ENCODE results near the gene ALKBH6. TPM values are rescaled to one million over a fixed set of nuclear protein-coding genes. Genes with fewer than 3 reads are reported as not detected.

Gene ALKBH6
- total and polyA plus RNA-seq, 8 donors = 8.8 to 187 (median 19.7) TPM

DNA sequence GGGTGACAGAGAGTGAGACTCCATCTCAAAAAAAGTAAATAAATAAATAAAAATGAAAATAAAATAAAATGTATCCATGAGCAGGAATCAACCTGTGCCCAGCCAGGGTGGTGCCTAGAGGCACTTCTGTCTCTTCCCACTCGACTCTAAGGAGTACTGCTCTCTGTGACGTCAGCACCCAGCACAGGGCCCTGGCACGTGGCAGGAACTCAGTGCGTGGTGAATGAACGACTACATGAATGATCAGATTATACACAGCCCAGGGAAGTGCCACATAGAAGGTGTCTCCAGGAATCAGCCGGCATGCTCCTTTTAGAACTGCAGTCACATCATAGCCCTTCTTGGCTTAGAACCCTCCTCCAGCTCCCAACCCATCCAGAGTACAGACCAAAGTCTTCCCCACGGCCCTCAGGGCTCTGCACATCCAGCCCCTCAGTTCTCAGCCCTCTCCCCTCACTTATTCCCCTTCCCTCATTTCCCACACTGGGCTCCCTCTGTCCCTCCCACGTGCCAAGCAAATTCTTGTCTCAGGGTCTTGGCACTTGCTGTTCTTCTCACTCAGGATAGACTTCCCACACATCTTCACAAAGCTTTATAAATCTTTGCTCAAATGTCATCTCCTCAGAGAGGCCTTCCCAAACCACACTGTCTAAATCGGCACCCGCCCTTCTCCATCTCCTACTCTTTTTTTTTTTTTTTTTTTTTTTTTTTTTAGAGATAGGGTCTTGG is 14.5 kb upstream of the ALKBH6 start:
- no peak overlapping the region for H3K4me3 ChIP-seq
- 77 to 86% (median 82%) methylated on average over 10 of the region's 10 CpGs for WGBS, 5 donors
- intact Hi-C loops (cut with DNase I; ENCODE audit: low total_unique reads) = no loop called here
- DNase-seq = no peak
- H3K4me1 ChIP-seq = peaks cover 0 to 25% (median 17%) of the 10 kb centered on the region in 4 donors
- H3K36me3 ChIP-seq = peaks cover 4 to 51% (median 38%) of the 10 kb centered on the region in 4 donors
- no peaks in the 10 kb centered on the region for H3K9me3 ChIP-seq
- no peak for TF ChIP-seq POLR2AphosphoS5 (IDR thresholded peaks at IDR 0.05)
- TF ChIP-seq, protein P1, sequence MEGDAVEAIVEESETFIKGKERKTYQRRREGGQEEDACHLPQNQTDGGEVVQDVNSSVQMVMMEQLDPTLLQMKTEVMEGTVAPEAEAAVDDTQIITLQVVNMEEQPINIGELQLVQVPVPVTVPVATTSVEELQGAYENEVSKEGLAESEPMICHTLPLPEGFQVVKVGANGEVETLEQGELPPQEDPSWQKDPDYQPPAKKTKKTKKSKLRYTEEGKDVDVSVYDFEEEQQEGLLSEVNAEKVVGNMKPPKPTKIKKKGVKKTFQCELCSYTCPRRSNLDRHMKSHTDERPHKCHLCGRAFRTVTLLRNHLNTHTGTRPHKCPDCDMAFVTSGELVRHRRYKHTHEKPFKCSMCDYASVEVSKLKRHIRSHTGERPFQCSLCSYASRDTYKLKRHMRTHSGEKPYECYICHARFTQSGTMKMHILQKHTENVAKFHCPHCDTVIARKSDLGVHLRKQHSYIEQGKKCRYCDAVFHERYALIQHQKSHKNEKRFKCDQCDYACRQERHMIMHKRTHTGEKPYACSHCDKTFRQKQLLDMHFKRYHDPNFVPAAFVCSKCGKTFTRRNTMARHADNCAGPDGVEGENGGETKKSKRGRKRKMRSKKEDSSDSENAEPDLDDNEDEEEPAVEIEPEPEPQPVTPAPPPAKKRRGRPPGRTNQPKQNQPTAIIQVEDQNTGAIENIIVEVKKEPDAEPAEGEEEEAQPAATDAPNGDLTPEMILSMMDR (IDR thresholded peaks at IDR 0.05) = no peak
- TF ChIP-seq POLR2A (IDR thresholded peaks at IDR 0.05) = no peak
- no peak for TF ChIP-seq EP300 (IDR thresholded peaks at IDR 0.05)
- peaks cover 0 to 13% (median 0%) of the 10 kb centered on the region in 3 donors for H3K27me3 ChIP-seq
- no peak overlapping the region for H3K27ac ChIP-seq

DNA sequence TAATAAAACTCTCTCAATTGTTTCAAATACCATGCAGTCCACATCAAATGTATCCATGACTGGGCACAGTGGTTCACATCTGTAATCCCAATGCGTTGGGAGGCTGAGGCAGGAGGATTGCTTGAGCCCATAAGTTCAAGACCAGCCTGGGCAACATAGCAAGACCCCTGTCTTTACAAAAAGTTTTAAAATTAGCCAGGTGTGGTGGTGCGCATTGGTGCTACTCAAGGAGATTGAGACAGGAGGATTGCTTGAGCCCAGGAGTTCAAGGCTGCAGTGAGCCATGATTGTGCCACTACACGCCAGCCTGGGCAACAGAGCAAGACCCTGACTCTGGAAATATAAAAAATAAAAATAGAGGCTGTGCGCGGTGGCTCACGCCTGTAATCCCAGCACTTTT is 13.7 kb upstream of the ALKBH6 start:
- WGBS, 5 donors = 97 to 100% (median 97%) methylated on average over 6 of the region's 6 CpGs
- peaks cover 4 to 59% (median 46%) of the 10 kb centered on the region in 4 donors for H3K36me3 ChIP-seq

DNA sequence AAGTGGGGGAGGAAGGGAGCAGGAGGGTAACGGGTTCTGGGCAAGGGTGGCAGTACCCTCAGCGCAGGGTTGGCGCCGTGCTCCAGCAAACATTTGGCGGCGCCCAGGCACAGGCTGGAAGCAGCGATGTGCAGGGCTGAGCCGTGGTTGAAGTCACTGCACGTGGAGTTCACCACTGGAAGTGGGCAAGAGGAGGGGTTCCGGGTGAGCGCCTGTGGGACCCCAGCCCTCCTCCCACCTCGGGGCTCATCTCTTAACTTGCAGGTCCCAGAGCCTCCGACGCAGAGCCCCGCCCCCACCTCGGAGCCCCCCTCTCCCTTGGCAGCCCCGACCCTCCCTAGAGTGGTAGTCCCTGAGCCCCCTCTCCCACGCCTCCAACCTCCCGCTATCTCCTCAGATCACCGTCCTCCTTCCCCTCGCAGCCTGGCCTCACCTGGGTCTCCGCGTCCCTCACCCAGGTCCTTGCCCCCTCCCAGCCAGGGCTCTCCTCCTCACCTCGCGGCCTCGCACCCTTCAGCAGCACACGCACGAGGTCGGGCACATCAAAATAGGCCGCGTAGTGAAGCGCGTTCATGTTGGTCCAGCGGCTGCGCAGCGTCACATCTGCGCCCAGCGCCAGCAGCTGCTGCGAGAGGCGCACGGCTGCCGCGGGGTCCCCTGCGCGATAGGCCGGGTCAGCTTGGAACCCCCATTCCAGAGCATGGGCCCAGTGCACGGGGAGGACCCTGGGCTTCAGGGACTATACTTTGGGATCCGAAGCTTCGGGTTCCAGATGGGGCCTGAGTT is 12.3 kb upstream of the ALKBH6 start:
- no peak for TF ChIP-seq POLR2A (IDR thresholded peaks at IDR 0.05)
- TF ChIP-seq, protein P1 (IDR thresholded peaks at IDR 0.05) = no peak
- TF ChIP-seq EP300 (IDR thresholded peaks at IDR 0.05) = no peak
- TF ChIP-seq POLR2AphosphoS5 (IDR thresholded peaks at IDR 0.05) = no peak
- intact Hi-C loops (cut with DNase I; ENCODE audit: low total_unique reads) = no loop called here
- Histone ChIP-seq H3K27me3 (no peaks in the 10 kb centered on the region), H3K4me1 (peaks cover 0 to 3% (median 1%) of the 10 kb centered on the region in 4 donors), H3K36me3 (peaks cover 4 to 73% (median 58%) of the 10 kb centered on the region in 4 donors), H3K27ac (no peak overlapping the region), H3K4me3 (no peak overlapping the region), H3K9me3 (no peaks in the 10 kb centered on the region)
- no peak for DNase-seq
- WGBS, 5 donors = 93 to 95% (median 94%) methylated on average over 40 to 49 of the region's 49 CpGs

More for the DNA sequence above, 13.7 kb upstream of the ALKBH6 start:
- Histone ChIP-seq H3K4me3 (no peak overlapping the region), H3K27ac (no peak overlapping the region), H3K27me3 (peaks cover 0 to 9% (median 0%) of the 10 kb centered on the region in 3 donors), H3K9me3 (no peaks in the 10 kb centered on the region), H3K4me1 (peaks cover 0 to 17% (median 12%) of the 10 kb centered on the region in 4 donors)
- TF ChIP-seq POLR2AphosphoS5 (IDR thresholded peaks at IDR 0.05) = no peak
- TF ChIP-seq, protein P1 (IDR thresholded peaks at IDR 0.05) = no peak
- TF ChIP-seq EP300 (IDR thresholded peaks at IDR 0.05) = no peak
- TF ChIP-seq POLR2A (IDR thresholded peaks at IDR 0.05) = no peak
- intact Hi-C loops (cut with DNase I; ENCODE audit: low total_unique reads) = no loop called here
- DNase-seq = no peak

DNA sequence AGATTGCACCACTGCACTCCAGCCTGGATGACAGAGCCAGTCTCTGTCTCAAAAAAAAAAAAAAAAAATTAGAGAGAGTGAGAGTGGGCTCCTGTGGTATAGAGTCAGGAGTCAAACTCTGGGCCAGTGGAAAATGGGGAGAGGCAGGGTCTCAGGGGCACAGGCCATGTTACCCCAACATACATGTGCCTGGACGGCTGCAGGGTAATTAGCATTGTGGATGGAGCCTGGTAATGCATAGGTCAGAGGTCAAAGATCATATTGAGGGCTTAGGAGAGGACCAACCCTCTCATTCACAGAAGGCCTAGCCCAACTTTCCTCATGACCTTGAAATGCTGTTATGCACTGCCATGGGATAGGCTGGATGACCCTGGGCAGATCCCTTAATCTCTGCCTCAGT is 11.5 kb upstream of the ALKBH6 start:
- Histone ChIP-seq H3K4me3 (no peak overlapping the region), H3K4me1 (no peaks in the 10 kb centered on the region), H3K27me3 (no peaks in the 10 kb centered on the region), H3K27ac (no peak overlapping the region), H3K9me3 (no peaks in the 10 kb centered on the region), H3K36me3 (peaks cover 4 to 80% (median 63%) of the 10 kb centered on the region in 4 donors)
- WGBS, 5 donors = 54 to 82% (median 65%) methylated on average over 1 of the region's 1 CpG
- no peak for TF ChIP-seq POLR2A (IDR thresholded peaks at IDR 0.05)
- TF ChIP-seq POLR2AphosphoS5 (IDR thresholded peaks at IDR 0.05) = no peak
- no peak for TF ChIP-seq EP300 (IDR thresholded peaks at IDR 0.05)
- TF ChIP-seq, protein P1 (IDR thresholded peaks at IDR 0.05) = no peak
- no peak for DNase-seq
- intact Hi-C loops (cut with DNase I; ENCODE audit: low total_unique reads) = no loop called here
